GM12878 (cell line): ENCODE data around the gene THSD4. TPM values are rescaled to one million over a fixed set of nuclear protein-coding genes. Genes with fewer than 3 reads are reported as not detected.

ENCODE experiments used
- ATAC-seq: fragments of 200-7000 bp; cut with Tn5 transposase; 3 replicates; pipeline ENCODE4 v1.9.1; 2020; ENCODE audit warnings: mild to moderate bottlenecking, moderate library complexity
- BruUV-seq: library from RNA; stranded (reverse); fragments of 400-500 nt; replicated peaks from 2 replicates; lab custom pipeline; 2021; lab: Mats Ljungman, UMichigan
- CTCF ChIA-PET: fragments of 300-600 bp; sonication (Branson Sonifier 250); formaldehyde crosslinking; extraction: SDS; loops from one replicate; lab custom pipeline; 2021; ENCODE audit warnings: inconsistent platforms; lab: Yijun Ruan, JAX
- POLR2A ChIA-PET: fragments of 350-600 bp; formaldehyde crosslinking; extraction: SDS; loops from one replicate; lab custom pipeline; 2021; ENCODE audit warnings: inconsistent platforms; lab: Charles Lee
- RAD21 ChIA-PET: fragments of 300-600 bp; sonication (Branson Sonifier 250); formaldehyde crosslinking; loops from one replicate; lab custom pipeline; 2023; ENCODE audit warnings: antibody characterized with exemption; ENCODE audit not compliant: unreplicated experiment; lab: Charles Lee
- SMC1A ChIA-PET: fragments of 300-600 bp; sonication (Branson Sonifier 250); formaldehyde crosslinking; loops from one replicate; lab custom pipeline; 2023; ENCODE audit not compliant: unreplicated experiment, uncharacterized antibody; lab: Charles Lee
- DNase-seq: peaks from one replicate; pipeline ENCODE4 v3.0.0-alpha.2; 2011; ENCODE audit warnings: low read depth, low spot score
- FAIRE-seq: peaks from 3 replicates; lab custom pipeline; 2011; peaks lifted over from hg19 to GRCh38; lab: Jason Lieb, UNC
- H2AFZ ChIP-seq: 2 replicates; pipeline ENCODE4 v1.6.0; 2011; ENCODE audit warnings: low read depth, low read length, control low read depth; ENCODE audit not compliant: control insufficient read depth
- H3K27ac ChIP-seq: 2 replicates; pipeline ENCODE4 v1.5.1; 2011; ENCODE audit warnings: control low read depth; ENCODE audit not compliant: control insufficient read depth, insufficient read depth
- H3K27me3 ChIP-seq, 2 experiments: replicated peaks in 1 of 2; 2 replicates each; pipeline versions ENCODE4 v1.6.0 to v1.6.1; 2011; ENCODE audit warnings: low read length in 1 of 2; ENCODE audit not compliant: control insufficient read depth in 2 of 2, insufficient read depth in 2 of 2
- H3K36me3 ChIP-seq, 2 experiments: 2 replicates each; pipeline ENCODE4 v1.5.1; 2011; ENCODE audit warnings: low read length in 1 of 2; ENCODE audit not compliant: control insufficient read depth in 2 of 2, insufficient read depth in 2 of 2
- H3K4me1 ChIP-seq: 2 replicates; pipeline ENCODE4 v1.6.1; 2011; ENCODE audit warnings: mild to moderate bottlenecking, low read length, moderate library complexity, mixed read lengths; ENCODE audit not compliant: control insufficient read depth, insufficient read depth
- H3K4me2 ChIP-seq: 2 replicates; pipeline ENCODE4 v1.6.0; 2011; ENCODE audit warnings: control low read depth; ENCODE audit not compliant: control insufficient read depth, insufficient read depth
- H3K4me3 ChIP-seq: fragments of 200-600 bp; sonication (generic); 2 replicates; pipeline ENCODE4 v1.5.1; 2016
- H3K79me2 ChIP-seq: 2 replicates; pipeline ENCODE4 v1.6.0; 2011; ENCODE audit warnings: low read length; ENCODE audit not compliant: control insufficient read depth, insufficient read depth
- H3K9ac ChIP-seq: 2 replicates; pipeline ENCODE4 v1.8.0; 2011; ENCODE audit warnings: low read length, control low read depth, mixed read lengths; ENCODE audit not compliant: control insufficient read depth, insufficient read depth
- H3K9me3 ChIP-seq: replicated peaks from 3 replicates; pipeline ENCODE4 v1.5.1; 2011; ENCODE audit warnings: mild to moderate bottlenecking, low read length; ENCODE audit not compliant: control insufficient read depth, insufficient read depth
- H4K20me1 ChIP-seq: 2 replicates; pipeline ENCODE4 v1.6.0; 2011; ENCODE audit not compliant: control insufficient read depth, insufficient read depth
- BCL11A ChIP-seq: IDR thresholded peaks from 2 replicates; pipeline ENCODE4 v1.6.1; 2011; ENCODE audit warnings: low read depth, low read length
- BMI1 ChIP-seq: fragments of 450-650 bp; IDR thresholded peaks from 2 replicates; pipeline ENCODE4 v1.6.1; 2016; ENCODE audit warnings: mild to moderate bottlenecking, moderate library complexity, borderline replicate concordance
- BRCA1 ChIP-seq: IDR thresholded peaks from 2 replicates; pipeline ENCODE4 v1.6.1; 2011; ENCODE audit warnings: low read depth, low read length, improper control_type of control experiment
- CHD2 ChIP-seq: IDR thresholded peaks from 2 replicates; pipeline ENCODE4 v1.6.1; 2011; ENCODE audit warnings: low read depth, low read length, improper control_type of control experiment, borderline replicate concordance
- CHD4 ChIP-seq: fragments of 200-600 bp; sonication (generic); IDR thresholded peaks from 2 replicates; pipeline ENCODE4 v1.6.1; 2016; ENCODE audit warnings: mild to moderate bottlenecking
- HDAC2 ChIP-seq: fragments of 200-600 bp; sonication (generic); IDR thresholded peaks from 2 replicates; pipeline ENCODE4 v1.6.1; 2017
- MYC ChIP-seq: IDR thresholded peaks from 2 replicates; pipeline ENCODE4 v1.6.1; 2011; ENCODE audit warnings: mild to moderate bottlenecking, low read length, moderate library complexity, inconsistent platforms; ENCODE audit not compliant: insufficient read depth, insufficient replicate concordance, insufficient read length, severe bottlenecking
- POLR2A ChIP-seq: IDR thresholded peaks from 2 replicates; pipeline ENCODE4 v1.6.1; 2011; ENCODE audit warnings: low read depth, mild to moderate bottlenecking, low read length
- RAD51 ChIP-seq: fragments of 450-650 bp; IDR thresholded peaks from 2 replicates; pipeline ENCODE4 v1.6.1; 2016; ENCODE audit warnings: moderate library complexity, mild to moderate bottlenecking, inconsistent platforms
- SREBF1 ChIP-seq: IDR thresholded peaks from 2 replicates; pipeline ENCODE4 v1.6.1; 2012; ENCODE audit warnings: mild to moderate bottlenecking, low read length
- ZNF384 ChIP-seq: IDR thresholded peaks from 2 replicates; pipeline ENCODE4 v1.6.1; 2012; ENCODE audit warnings: low read depth, mild to moderate bottlenecking, low read length, improper control_type of control experiment, borderline replicate concordance
- ZNF592 ChIP-seq: fragments of 450-650 bp; IDR thresholded peaks from 2 replicates; pipeline ENCODE4 v1.6.1; 2017; ENCODE audit warnings: mild to moderate bottlenecking, moderate library complexity
- whole genome bisulfite sequencing: methylation state at CpG from one replicate; pipeline ENCODE4 v1.1.6; 2016; ENCODE audit warnings: low lambda C conversion rate; ENCODE audit not compliant: insufficient replicate concordance, insufficient coverage; ENCODE audit errors: missing lambda C conversion rate; 5-methylcytosine and 5-hydroxymethylcytosine counted together
- in situ Hi-C: fragments of 300-500 bp; cut with MboI; formaldehyde crosslinking; loops from 9 replicates; pipeline ENCODE4 v1.14.3; 2018; ENCODE audit warnings: mixed read lengths
- intact Hi-C: fragments of 100-400 bp; cut with micrococcal nuclease; formaldehyde crosslinking; loops from one replicate; pipeline ENCODE4 v1.14.2; 2022; ENCODE audit not compliant: unreplicated experiment
- polyA plus RNA-seq, 11 experiments: library from polyadenylated mRNA; depleted of rRNA in 4 of 11; unstranded in 6 of 11; stranded (reverse) in 5 of 11; fragments of >200 nt; fragmentation: Nextera tagmentation in 4 of 11; fragmentation: Illumina TruSeq in 1 of 11; extraction: Ambion mirVana in 4 of 11; extraction: Trizol in 1 of 11; gene quantifications; 1 replicate in 1 of 11; 2 replicates in 10 of 11; pipeline versions ENCODE4 v1.2.1 to v1.2.3, GENCODE V29; 2011 to 2016; ENCODE audit warnings: inconsistent platforms in 2 of 11, missing spikeins in 2 of 11, low read depth in 1 of 11
- total RNA-seq, 4 experiments: library from RNA; depleted of rRNA in 3 of 4; stranded (reverse); fragments of >200 nt in 3 of 4; fragmentation: Illumina TruSeq in 1 of 4; extraction: Trizol in 1 of 4; gene quantifications; 2 replicates each; pipeline versions ENCODE4 v1.2.1 to v1.2.3, GENCODE V29; 2013 to 2021
- TF ChIP-seq, protein P1 (sequence below): fragments of 450-650 bp; IDR thresholded peaks from 2 replicates; pipeline ENCODE4 v1.6.1; 2017; ENCODE audit warnings: mild to moderate bottlenecking

The THSD4 gene
- total and polyA plus RNA-seq, 10 of the 15 experiments (the other 5 are each of a cell fraction or from before 2014, with no cell fraction given) = 0.04 to 0.13 (median 0.05) TPM; not detected in 7

DNA sequence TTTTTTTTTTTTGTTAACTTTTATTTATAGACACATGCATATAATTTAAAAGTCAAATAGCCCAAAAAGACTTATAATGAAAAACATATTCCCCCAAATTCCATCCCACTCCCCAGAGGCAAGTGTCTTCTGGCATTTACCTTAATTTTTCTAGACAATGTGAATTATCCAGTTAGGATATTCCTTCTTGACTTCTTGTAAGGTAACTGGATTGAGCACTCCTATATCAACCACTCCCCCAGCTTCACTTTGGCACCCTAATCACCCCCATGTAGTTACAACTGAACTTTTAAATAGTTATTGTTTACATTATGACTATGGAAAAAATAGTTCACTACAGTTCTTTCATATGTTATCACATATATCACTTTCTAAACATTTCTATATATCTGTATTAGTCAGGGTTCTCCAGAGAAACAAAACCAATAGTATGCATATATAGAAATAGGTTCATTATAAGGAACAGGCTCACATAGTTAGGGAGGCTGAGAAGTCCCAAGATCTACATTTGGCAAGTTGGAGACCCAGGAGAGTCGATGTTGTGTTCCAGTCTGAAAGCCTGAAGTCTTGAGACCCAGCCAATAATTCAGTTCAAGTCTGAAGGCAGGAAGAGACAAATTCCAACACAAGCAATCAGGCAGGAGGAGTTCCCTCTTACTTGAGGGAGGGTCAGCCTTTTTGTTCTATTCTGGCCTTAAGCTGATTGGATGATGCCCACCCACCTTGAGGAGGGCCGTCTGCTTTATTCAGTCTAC, 175.8 kb downstream of the THSD4 start:
- no peak for FAIRE-seq
- WGBS = 12% methylated on average over 2 of the region's 2 CpGs
- no peaks in the 10 kb centered on the region for H3K4me1 ChIP-seq
- CTCF ChIA-PET = no interaction called here
- H3K79me2 ChIP-seq = no peaks in the 10 kb centered on the region
- no peaks in the 10 kb centered on the region for H3K36me3 ChIP-seq
- intact Hi-C loops = no loop called here
- no peak for TF ChIP-seq CHD4
- no peak for TF ChIP-seq CHD2
- no peak for TF ChIP-seq RAD51
- no peak for TF ChIP-seq ZNF592
- no peak for TF ChIP-seq BCL11A
- TF ChIP-seq BRCA1 = no peak
- TF ChIP-seq SREBF1 = no peak
- TF ChIP-seq BMI1 = no peak
- TF ChIP-seq MYC = no peak
- TF ChIP-seq, protein P1, sequence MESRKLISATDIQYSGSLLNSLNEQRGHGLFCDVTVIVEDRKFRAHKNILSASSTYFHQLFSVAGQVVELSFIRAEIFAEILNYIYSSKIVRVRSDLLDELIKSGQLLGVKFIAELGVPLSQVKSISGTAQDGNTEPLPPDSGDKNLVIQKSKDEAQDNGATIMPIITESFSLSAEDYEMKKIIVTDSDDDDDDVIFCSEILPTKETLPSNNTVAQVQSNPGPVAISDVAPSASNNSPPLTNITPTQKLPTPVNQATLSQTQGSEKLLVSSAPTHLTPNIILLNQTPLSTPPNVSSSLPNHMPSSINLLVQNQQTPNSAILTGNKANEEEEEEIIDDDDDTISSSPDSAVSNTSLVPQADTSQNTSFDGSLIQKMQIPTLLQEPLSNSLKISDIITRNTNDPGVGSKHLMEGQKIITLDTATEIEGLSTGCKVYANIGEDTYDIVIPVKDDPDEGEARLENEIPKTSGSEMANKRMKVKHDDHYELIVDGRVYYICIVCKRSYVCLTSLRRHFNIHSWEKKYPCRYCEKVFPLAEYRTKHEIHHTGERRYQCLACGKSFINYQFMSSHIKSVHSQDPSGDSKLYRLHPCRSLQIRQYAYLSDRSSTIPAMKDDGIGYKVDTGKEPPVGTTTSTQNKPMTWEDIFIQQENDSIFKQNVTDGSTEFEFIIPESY = no peak
- TF ChIP-seq HDAC2 = no peak
- TF ChIP-seq ZNF384 = no peak
- no peak for TF ChIP-seq POLR2A
- TF ChIP-seq, all 136 proteins: peak for 0
- DNase-seq (no peak), ATAC-seq (no peak)
- no peak overlapping the region for H3K27ac ChIP-seq
- ChIA-PET POLR2A (no interaction called here), RAD21 (no interaction called here), SMC1A (no interaction called here)
- H3K4me2 ChIP-seq = no peak overlapping the region
- no peak overlapping the region for H3K4me3 ChIP-seq
- BruUV-seq = no TSS peak
- no peaks in the 10 kb centered on the region for H3K9me3 ChIP-seq
- in situ Hi-C loops = no loop called here
- H3K27me3 ChIP-seq = no peaks in the 10 kb centered on the region; a peak in 1 of 4 replicates
- no peak overlapping the region for H2AFZ ChIP-seq
- no peak overlapping the region for H3K9ac ChIP-seq
- no peaks in the 10 kb centered on the region for H4K20me1 ChIP-seq
